Measurements from ENCODE around the gene KIAA1671.

Gene KIAA1671

GRCh38 chr22:25139062-25139461 lies 186.5 kb downstream of the KIAA1671 start:
- no peak for DNase-seq (ENCODE audit: low read depth, low spot score)
- TF ChIP-seq, protein P1, sequence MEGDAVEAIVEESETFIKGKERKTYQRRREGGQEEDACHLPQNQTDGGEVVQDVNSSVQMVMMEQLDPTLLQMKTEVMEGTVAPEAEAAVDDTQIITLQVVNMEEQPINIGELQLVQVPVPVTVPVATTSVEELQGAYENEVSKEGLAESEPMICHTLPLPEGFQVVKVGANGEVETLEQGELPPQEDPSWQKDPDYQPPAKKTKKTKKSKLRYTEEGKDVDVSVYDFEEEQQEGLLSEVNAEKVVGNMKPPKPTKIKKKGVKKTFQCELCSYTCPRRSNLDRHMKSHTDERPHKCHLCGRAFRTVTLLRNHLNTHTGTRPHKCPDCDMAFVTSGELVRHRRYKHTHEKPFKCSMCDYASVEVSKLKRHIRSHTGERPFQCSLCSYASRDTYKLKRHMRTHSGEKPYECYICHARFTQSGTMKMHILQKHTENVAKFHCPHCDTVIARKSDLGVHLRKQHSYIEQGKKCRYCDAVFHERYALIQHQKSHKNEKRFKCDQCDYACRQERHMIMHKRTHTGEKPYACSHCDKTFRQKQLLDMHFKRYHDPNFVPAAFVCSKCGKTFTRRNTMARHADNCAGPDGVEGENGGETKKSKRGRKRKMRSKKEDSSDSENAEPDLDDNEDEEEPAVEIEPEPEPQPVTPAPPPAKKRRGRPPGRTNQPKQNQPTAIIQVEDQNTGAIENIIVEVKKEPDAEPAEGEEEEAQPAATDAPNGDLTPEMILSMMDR (IDR thresholded peaks at IDR 0.05; ENCODE audit: low read depth, low read length) = no peak
- in situ Hi-C loops (cut with HindIII; ENCODE audit: low sequenced_read_pairs) = no loop called here
- H3K4me3 ChIP-seq (ENCODE audit: low read depth, low read length) = no peak overlapping the region

DNA sequence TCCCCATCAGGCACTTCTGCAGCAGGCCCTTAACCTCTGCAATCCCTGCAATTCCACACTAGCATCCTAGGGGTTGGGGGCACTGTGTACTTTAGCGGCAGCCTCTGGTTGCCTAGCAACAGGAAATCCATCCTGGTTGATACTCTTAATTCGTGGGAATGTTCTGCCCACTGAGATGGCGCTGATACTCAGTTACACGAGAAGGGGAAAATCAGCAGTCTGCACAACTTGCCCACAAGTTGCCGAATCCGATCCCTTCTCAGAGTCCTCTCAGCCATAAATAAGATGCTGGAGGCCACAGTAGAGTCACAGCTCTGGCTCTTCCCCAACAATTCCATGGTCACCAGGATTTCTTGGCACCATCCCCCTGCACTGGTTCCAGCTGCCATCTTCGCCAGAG lies 189.6 kb downstream of the KIAA1671 start:
- TF ChIP-seq, protein P1 (IDR thresholded peaks at IDR 0.05; ENCODE audit: low read depth, low read length) = no peak
- DNase-seq (ENCODE audit: low read depth, low spot score) = no peak
- in situ Hi-C loops (cut with HindIII; ENCODE audit: low sequenced_read_pairs) = no loop called here
- H3K4me3 ChIP-seq (ENCODE audit: low read depth, low read length) = no peak overlapping the region

DNA sequence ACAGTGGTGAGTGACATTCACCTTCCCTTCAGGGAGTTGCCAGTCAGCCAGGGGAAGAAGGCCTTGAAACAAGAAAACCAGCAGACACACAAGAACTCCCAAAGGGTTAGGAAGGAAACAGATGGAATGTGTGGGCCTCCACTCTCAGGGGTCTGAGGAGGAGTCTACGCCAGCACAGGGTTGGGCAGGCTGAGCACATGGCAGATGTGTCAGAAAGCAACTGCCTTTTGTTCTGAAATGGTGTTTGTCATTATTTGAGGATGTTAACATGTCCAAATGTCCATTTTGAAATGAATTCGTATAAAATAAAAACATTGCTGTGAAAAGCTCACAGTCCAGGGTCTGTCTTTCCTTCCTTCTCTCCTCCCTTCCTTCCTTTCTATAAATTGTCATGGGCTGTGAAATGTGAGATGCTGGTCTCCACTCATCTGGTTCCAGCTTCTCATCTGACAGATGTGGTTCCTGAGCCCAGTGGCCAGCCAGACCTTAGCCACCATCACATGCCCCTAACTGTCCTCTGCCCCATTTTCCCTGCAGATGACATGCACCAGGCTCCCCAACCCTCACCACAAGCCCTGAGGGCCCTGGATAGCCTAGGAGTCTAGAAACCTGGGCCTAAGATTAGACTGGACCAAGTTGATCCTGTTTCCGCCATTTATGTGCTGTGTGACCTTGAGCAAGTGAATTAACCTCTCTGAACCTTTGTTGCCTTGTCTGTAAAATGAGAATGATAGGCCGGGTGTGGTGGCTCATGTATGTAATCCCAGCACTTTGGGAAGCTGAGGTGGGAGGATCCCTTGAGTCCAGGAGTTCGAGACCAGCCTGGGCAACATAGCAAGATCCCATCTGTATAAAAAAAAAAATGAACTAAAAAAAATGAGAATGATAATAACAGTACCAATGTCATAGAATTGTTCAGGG lies 190.9 kb downstream of the KIAA1671 start:
- in situ Hi-C loops (cut with HindIII; ENCODE audit: low sequenced_read_pairs) = no loop called here
- TF ChIP-seq, protein P1 (IDR thresholded peaks at IDR 0.05; ENCODE audit: low read depth, low read length) = no peak
- no peak for DNase-seq (ENCODE audit: low read depth, low spot score)
- no peak overlapping the region for H3K4me3 ChIP-seq (ENCODE audit: low read depth, low read length)

- in situ Hi-C loops (cut with HindIII; ENCODE audit: low sequenced_read_pairs) = no loop called here
- no peak overlapping the region for H3K4me3 ChIP-seq (ENCODE audit: low read depth, low read length)
- no peak for DNase-seq (ENCODE audit: low read depth, low spot score)
- TF ChIP-seq, protein P1 (IDR thresholded peaks at IDR 0.05; ENCODE audit: low read depth, low read length) = no peak
Observed at GRCh38 chr22:25144522-25144921, 192.0 kb downstream of the KIAA1671 start.

DNA sequence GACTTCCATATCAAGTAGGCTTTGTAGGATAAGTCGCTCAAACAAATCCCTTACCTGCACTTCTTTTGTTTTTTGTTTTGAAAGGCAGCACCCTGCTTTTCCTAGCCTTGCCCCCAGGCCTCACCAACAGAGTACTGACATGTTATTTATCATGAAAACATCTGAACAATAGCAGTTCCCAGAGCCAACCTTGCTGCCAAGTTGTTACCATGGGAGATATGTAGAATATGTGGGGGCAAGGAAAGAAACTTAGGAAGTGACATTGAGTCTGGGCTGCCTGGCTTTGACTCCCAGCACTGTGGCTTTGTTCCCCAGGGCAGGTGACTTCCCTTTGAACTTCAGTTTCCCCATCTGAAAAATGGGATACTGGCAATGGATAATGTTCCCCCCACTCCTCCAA lies 193.8 kb downstream of the KIAA1671 start:
- in situ Hi-C loops (cut with HindIII; ENCODE audit: low sequenced_read_pairs) = no loop called here
- no peak overlapping the region for H3K4me3 ChIP-seq (ENCODE audit: low read depth, low read length)
- no peak for DNase-seq (ENCODE audit: low read depth, low spot score)
- TF ChIP-seq, protein P1 (IDR thresholded peaks at IDR 0.05; ENCODE audit: low read depth, low read length) = no peak

DNA sequence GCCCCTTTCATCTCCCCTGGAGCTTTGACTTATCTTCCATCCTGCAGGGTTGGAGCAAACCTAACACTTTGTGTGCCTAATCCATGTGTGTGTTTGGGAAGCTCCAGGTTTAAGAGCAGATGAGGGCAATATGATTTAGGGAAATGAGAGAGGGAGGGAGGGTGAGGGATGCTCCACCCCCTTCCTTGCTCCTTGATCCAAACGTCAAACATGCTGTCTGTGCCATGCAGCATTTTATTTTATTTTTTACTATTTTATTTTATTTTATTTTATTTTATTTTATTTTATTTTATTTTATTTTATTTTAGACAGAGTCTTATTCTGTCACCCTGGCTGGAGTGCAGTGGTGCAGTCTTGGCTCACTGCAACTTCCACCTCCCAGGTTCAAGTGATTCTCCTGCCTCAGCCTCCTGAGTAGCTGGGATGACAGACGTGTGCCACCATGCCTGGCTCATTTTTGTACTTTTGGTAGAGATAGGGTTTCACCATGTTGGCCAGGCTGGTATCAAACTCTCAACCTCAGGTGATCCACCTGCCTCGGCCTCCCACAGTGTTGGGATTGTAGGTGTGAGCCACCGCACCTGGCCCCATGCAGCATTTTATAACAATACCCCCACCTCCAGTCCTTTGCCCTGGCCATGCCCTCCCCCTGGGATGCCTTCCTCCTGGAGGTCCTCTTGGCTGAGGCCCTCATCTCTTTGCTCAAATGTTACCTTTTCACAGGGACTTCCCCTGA lies 194.6 kb downstream of the KIAA1671 start:
- no peak overlapping the region for H3K4me3 ChIP-seq (ENCODE audit: low read depth, low read length)
- TF ChIP-seq, protein P1 (IDR thresholded peaks at IDR 0.05; ENCODE audit: low read depth, low read length) = no peak
- in situ Hi-C loops (cut with HindIII; ENCODE audit: low sequenced_read_pairs) = no loop called here
- DNase-seq (ENCODE audit: low read depth, low spot score) = no peak

All from astrocyte of the spinal cord (primary cell).